Caco-2 (cell line): ENCODE measurements around the gene SRPK1. TPM values are rescaled to one million over a fixed set of nuclear protein-coding genes. Genes with fewer than 3 reads are reported as not detected.

Experiments used
- BruUV-seq: library from RNA; stranded (reverse); fragments of 400-500 nt; replicated peaks from 2 replicates; lab custom pipeline; 2021; lab: Mats Ljungman, UMichigan
- CTCF ChIA-PET: fragments of 300-600 bp; sonication (Branson Sonifier 250); formaldehyde crosslinking; loops from one replicate; lab custom pipeline; 2022; ENCODE audit warnings: antibody characterized with exemption; lab: Charles Lee
- POLR2A ChIA-PET: fragments of 300-600 bp; sonication (Branson Sonifier 250); formaldehyde crosslinking; loops from one replicate; lab custom pipeline; 2022; ENCODE audit warnings: antibody characterized with exemption; lab: Charles Lee
- DNase-seq, 2 experiments: peaks; one replicate each; pipeline versions ENCODE4 v3.0.0 to v3.0.0-alpha.2; 2020 to 2022
- H3K27me3 ChIP-seq: replicated peaks from 2 replicates; pipeline ENCODE4 v1.6.0; 2011; ENCODE audit warnings: low read length; ENCODE audit not compliant: control insufficient read depth, insufficient read depth
- H3K36me3 ChIP-seq: 2 replicates; pipeline ENCODE4 v1.5.1; 2011; ENCODE audit warnings: low read length; ENCODE audit not compliant: control insufficient read depth, insufficient read depth
- H3K4me1 ChIP-seq: fragments of 250-450 bp; sonication (Bioruptor Pico); 2 replicates; pipeline ENCODE4 v1.5.1; 2020; ENCODE audit warnings: mild to moderate bottlenecking
- H3K4me3 ChIP-seq: 2 replicates; pipeline ENCODE4 v1.5.1; 2011; ENCODE audit warnings: low read depth, mild to moderate bottlenecking, control low read depth, low read length
- H3K9me3 ChIP-seq: fragments of 250-450 bp; sonication (Bioruptor Pico); 2 replicates; pipeline ENCODE4 v1.5.1; 2020; ENCODE audit warnings: mild to moderate bottlenecking, moderate library complexity
- H3K27ac Mint-ChIP-seq: one replicate; pipeline ENCODE4 v1.8.0; 2022; ENCODE audit warnings: mixed read lengths; ENCODE audit not compliant: unreplicated experiment
- H3K27me3 Mint-ChIP-seq: one replicate; pipeline ENCODE4 v1.8.0; 2022; ENCODE audit warnings: mixed read lengths; ENCODE audit not compliant: insufficient read depth, unreplicated experiment
- H3K36me3 Mint-ChIP-seq: one replicate; pipeline ENCODE4 v1.8.0; 2022; ENCODE audit warnings: mild to moderate bottlenecking, mixed read lengths; ENCODE audit not compliant: insufficient read depth, unreplicated experiment
- H3K4me1 Mint-ChIP-seq: one replicate; pipeline ENCODE4 v1.8.0; 2022; ENCODE audit warnings: low read depth, mixed read lengths; ENCODE audit not compliant: unreplicated experiment
- H3K4me3 Mint-ChIP-seq: one replicate; pipeline ENCODE4 v1.8.0; 2022; ENCODE audit warnings: mild to moderate bottlenecking, moderate library complexity, mixed read lengths; ENCODE audit not compliant: unreplicated experiment
- H3K9me3 Mint-ChIP-seq: one replicate; pipeline ENCODE4 v1.8.0; 2022; ENCODE audit warnings: mixed read lengths; ENCODE audit not compliant: unreplicated experiment
- CTCF ChIP-seq, 2 experiments: fragments of 200-600 bp in 1 of 2; IDR thresholded peaks; 1 replicate in 1 of 2; 2 replicates in 1 of 2; pipeline versions ENCODE4 v1.5.1 to v1.8.0; 2011 to 2022; ENCODE audit warnings: antibody characterized with exemption in 1 of 2, control low read depth in 1 of 2, inconsistent platforms in 1 of 2, low read depth in 1 of 2, low read length in 1 of 2, mild to moderate bottlenecking in 1 of 2, moderate library complexity in 1 of 2; ENCODE audit not compliant: insufficient read depth in 1 of 2, severe bottlenecking in 1 of 2, unreplicated experiment in 1 of 2
- intact Hi-C: fragments of 100-400 bp; cut with micrococcal nuclease; formaldehyde crosslinking; loops from one replicate; pipeline ENCODE4 v1.10.0; 2022; ENCODE audit not compliant: unreplicated experiment
- total RNA-seq: library from RNA; stranded (reverse); gene quantifications from 2 replicates; pipeline ENCODE4 v1.2.3, GENCODE V29; 2022

Gene SRPK1
- total RNA-seq, 1 experiment from 2014 or later = 114 TPM

GRCh38 chr6:35786810-35787209, 134.1 kb downstream of the SRPK1 start:
- no peak overlapping the region for H3K4me3 ChIP-seq
- intact Hi-C loops = loop anchor here (1.0 kb wide), 1 partner anchor 11 kb away; no protein-coding TSS in a partner anchor
- no peaks in the 10 kb centered on the region for H3K9me3 Mint-ChIP-seq
- no peak for DNase-seq
- CTCF ChIA-PET = interaction anchor here (0.6 kb wide), 1 partner anchor 139 kb away, joined by 3 read pairs; no protein-coding TSS in a partner anchor
- no peak overlapping the region for H3K27ac Mint-ChIP-seq
- H3K4me3 Mint-ChIP-seq = no peak overlapping the region
- no peaks in the 10 kb centered on the region for H3K36me3 Mint-ChIP-seq
- peaks cover 18% of the 10 kb centered on the region for H3K4me1 ChIP-seq
- POLR2A ChIA-PET = no interaction called here
- no peaks in the 10 kb centered on the region for H3K36me3 ChIP-seq
- peaks cover 17% of the 10 kb centered on the region for H3K4me1 Mint-ChIP-seq
- TF ChIP-seq CTCF (IDR thresholded peaks at IDR 0.05; ENCODE audit: insufficient read depth in 1 of 2, low read depth in 1 of 2, low read length in 1 of 2, severe bottlenecking in 1 of 2, unreplicated experiment in 1 of 2) = no peak
- H3K27me3 Mint-ChIP-seq = peaks cover 7% of the 10 kb centered on the region
- H3K27me3 ChIP-seq = no peaks in the 10 kb centered on the region
- BruUV-seq = no TSS peak
- H3K9me3 ChIP-seq = no peaks in the 10 kb centered on the region

- Mint-ChIP-seq H3K4me3 (no peak overlapping the region), H3K9me3 (no peaks in the 10 kb centered on the region), H3K27ac (no peak overlapping the region), H3K27me3 (peaks cover 7% of the 10 kb centered on the region), H3K36me3 (no peaks in the 10 kb centered on the region), H3K4me1 (peaks cover 19% of the 10 kb centered on the region)
- intact Hi-C loops = no loop called here
- Histone ChIP-seq H3K36me3 (no peaks in the 10 kb centered on the region), H3K4me1 (peaks cover 18% of the 10 kb centered on the region), H3K4me3 (no peak overlapping the region), H3K9me3 (no peaks in the 10 kb centered on the region), H3K27me3 (no peaks in the 10 kb centered on the region)
- POLR2A ChIA-PET = no interaction called here
- no TSS peak for BruUV-seq
- CTCF ChIA-PET = interaction anchor here (0.6 kb wide), 2 partner anchors 74 to 139 kb away, joined by 3 to 4 read pairs; no protein-coding TSS in a partner anchor
- no peak for TF ChIP-seq CTCF (IDR thresholded peaks at IDR 0.05; ENCODE audit: insufficient read depth in 1 of 2, low read depth in 1 of 2, low read length in 1 of 2, severe bottlenecking in 1 of 2, unreplicated experiment in 1 of 2)
- DNase-seq = no peak
Observed at GRCh38 chr6:35786272-35786671, 134.6 kb downstream of the SRPK1 start.

GRCh38 chr6:35784200-35784599, 136.7 kb downstream of the SRPK1 start:
- Histone ChIP-seq H3K27me3 (no peaks in the 10 kb centered on the region), H3K36me3 (no peaks in the 10 kb centered on the region), H3K9me3 (no peaks in the 10 kb centered on the region), H3K4me3 (no peak overlapping the region), H3K4me1 (peaks cover 21% of the 10 kb centered on the region)
- Mint-ChIP-seq H3K4me3 (no peak overlapping the region), H3K4me1 (peaks cover 19% of the 10 kb centered on the region), H3K36me3 (no peaks in the 10 kb centered on the region), H3K9me3 (no peaks in the 10 kb centered on the region), H3K27me3 (peaks cover 2% of the 10 kb centered on the region), H3K27ac (no peak overlapping the region)
- POLR2A ChIA-PET = no interaction called here
- BruUV-seq = no TSS peak
- intact Hi-C loops = no loop called here
- no peak for TF ChIP-seq CTCF (IDR thresholded peaks at IDR 0.05; ENCODE audit: insufficient read depth in 1 of 2, low read depth in 1 of 2, low read length in 1 of 2, severe bottlenecking in 1 of 2, unreplicated experiment in 1 of 2)
- DNase-seq = no peak
- CTCF ChIA-PET = no interaction called here

Other genes starting within 250 kb of the SRPK1 start
- 16.5 and 20.1 TPM in 2 replicates for gene FKBP5, start 232.2 kb downstream of the SRPK1 start, total RNA-seq
- not detected in 2 replicates for gene ARMC12, start 184.1 kb downstream of the SRPK1 start, total RNA-seq
- 1.3 and 2.0 TPM in 2 replicates for gene CLPSL2, start 144.5 kb downstream of the SRPK1 start, total RNA-seq
- not detected in 2 replicates for gene CLPSL1, start 140.1 kb downstream of the SRPK1 start, total RNA-seq
- not detected in 2 replicates for gene CLPS, start 123.8 kb downstream of the SRPK1 start, total RNA-seq
- gene LHFPL5, start 115.7 kb downstream of the SRPK1 start, total RNA-seq = not detected in 2 replicates
- 1.4 and 1.8 TPM in 2 replicates for gene SLC26A8, start 103.5 kb upstream of the SRPK1 start, total RNA-seq
- 69.3 and 72.0 TPM in 2 replicates for gene MAPK14, start 106.7 kb upstream of the SRPK1 start, total RNA-seq
- 45.7 and 47.3 TPM in 2 replicates for gene MAPK13, start 209.4 kb upstream of the SRPK1 start, total RNA-seq